HG02610 (cell line): ENCODE measurements around the gene MPDU1.

Experiments used
- ATAC-seq: cut with Tn5 transposase; IDR thresholded peaks from one replicate; pipeline ENCODE4 v1.9.1; 2021; ENCODE audit warnings: mild to moderate bottlenecking, moderate library complexity; ENCODE audit not compliant: unreplicated experiment

The MPDU1 gene

GRCh38 chr17:7560172-7561027 is 23.3 kb upstream of the MPDU1 start:
- ATAC-seq = no peak

DNA sequence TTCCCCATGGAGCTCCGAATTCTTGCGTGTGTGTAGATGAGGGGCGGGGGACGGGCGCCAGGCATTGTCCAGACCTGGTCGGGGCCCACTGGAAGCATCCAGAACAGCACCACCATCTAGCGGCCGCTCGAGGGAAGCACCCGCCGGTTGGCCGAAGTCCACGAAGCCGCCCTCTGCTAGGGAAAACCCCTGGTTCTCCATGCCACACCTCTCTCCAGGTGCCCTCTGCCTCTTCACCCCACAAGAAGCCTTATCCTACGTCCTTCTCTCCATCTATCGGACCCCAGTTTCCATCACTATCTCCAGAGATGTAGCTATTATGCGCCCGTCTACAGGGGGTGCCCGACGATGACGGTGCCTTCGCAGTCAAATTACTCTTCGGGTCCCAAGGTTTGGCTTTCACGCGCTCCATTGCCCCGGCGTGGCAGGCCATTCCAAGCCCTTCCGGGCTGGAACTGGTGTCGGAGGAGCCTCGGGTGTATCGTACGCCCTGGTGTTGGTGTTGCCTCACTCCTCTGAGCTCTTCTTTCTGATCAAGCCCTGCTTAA is 22.6 kb upstream of the MPDU1 start:
- ATAC-seq = peak; percentile 46

DNA sequence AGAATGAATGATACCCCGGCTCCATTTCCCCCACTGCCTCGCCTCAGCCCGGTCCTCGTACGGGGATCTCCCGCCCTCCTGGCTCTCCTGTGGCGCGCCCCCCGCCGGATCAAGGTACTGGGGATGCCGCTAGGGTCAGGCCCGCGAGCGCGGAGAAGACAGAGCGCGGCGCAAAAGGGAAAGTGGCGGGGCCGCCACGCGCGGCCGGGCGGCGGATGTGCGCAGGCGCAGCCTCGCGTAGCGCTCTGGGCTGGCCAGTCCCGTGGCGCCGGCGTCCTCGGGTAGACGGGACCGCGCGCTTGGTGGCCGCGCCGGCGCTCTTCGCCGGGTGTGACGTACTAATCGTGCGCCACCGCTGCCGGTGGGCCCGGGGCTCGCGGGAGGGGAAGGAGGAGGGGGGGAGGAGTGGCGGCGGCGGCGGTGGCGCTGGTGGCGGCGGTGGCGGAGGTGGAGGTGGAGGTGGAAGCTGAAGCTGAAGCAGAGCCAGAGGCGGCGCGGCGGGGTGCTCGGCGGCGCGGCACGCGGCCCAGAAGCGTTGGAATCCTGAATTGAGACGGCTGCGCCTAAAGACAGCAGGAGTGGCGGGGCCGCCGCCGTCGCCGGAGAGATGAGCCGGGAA is 22.0 kb upstream of the MPDU1 start, which contains the start of gene SENP3:
Gene SENP3, plus strand, starts transcription at position 331 of the 619 bp plus-strand sequence. CDS start 1,158 bp downstream, outside the sequence.
- ATAC-seq = peak; percentile 68

GRCh38 chr17:7562208-7562605 is 21.4 kb upstream of the MPDU1 start:
- no peak for ATAC-seq

GRCh38 chr17:7563115-7563869 is 20.4 kb upstream of the MPDU1 start:
- no peak for ATAC-seq

GRCh38 chr17:7569571-7569970 is 14.1 kb upstream of the MPDU1 start:
- no peak for ATAC-seq

- no peak for ATAC-seq
Observed at GRCh38 chr17:7570351-7570750, 13.3 kb upstream of the MPDU1 start.

GRCh38 chr17:7572338-7572587 is 11.4 kb upstream of the MPDU1 start:
- no peak for ATAC-seq

GRCh38 chr17:7572588-7573323 is 10.9 kb upstream of the MPDU1 start:
- peak; percentile 92 for ATAC-seq

DNA sequence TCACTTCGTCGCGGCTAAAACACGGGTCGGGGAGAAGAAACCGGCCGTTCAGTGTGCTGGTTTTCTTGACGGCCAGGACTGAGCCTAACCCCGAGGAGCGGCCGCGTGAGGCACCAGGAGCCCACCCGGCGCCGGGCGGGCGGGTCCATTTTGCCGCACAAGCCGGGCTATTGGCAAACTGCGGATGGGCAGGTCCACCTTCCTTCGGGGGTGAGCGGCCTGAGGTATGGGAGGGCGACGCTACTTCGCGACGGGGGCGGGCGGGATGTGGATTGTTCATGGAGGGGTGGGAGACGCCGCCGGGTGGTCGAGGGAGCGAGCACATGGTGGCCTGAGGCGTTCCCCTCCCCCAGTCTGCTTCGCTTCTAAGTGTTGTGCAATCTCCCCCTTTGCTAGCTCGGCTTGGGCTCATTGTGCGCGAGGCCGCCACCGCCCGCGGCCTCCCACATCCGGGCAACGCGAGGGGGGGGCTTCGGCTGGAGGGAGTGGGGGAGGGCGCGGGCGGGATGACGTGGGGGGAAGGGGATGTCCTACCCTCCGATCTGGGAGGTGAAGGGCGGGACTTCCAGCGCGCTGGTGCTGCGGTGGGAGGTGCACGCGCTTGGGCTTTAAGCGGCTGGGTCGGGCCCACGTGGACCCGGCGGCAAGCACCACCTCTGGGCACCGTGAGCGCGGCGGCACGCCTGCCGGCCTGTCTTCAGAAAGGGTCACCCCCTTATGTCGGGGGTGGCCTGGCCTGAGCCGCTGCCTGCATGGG is 10.2 kb upstream of the MPDU1 start:
- peak; percentile 20 for ATAC-seq

- no peak for ATAC-seq
Observed at GRCh38 chr17:7574176-7574953, 9.3 kb upstream of the MPDU1 start.

- no peak for ATAC-seq
Observed at GRCh38 chr17:7575481-7575883, 8.2 kb upstream of the MPDU1 start.

DNA sequence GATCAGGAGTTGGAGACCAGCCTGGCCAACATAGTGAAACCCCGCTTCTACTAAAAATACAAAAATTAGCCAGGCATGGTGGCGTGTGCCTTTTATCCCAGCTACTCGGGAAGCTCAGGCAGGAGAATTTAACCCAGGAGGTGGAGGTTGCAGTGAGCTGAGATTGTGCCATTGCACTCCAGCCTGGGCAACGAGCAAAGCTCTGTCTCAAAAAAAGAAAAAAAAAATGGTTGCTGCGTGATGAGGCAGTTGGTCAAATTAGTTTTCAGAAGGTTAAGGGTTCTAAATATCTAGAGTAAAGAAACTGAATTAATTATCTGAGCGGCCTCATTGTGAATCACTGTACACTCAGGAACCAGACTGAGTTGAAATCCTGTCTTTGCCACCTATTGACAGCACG is 7.7 kb upstream of the MPDU1 start:
- no peak for ATAC-seq

DNA sequence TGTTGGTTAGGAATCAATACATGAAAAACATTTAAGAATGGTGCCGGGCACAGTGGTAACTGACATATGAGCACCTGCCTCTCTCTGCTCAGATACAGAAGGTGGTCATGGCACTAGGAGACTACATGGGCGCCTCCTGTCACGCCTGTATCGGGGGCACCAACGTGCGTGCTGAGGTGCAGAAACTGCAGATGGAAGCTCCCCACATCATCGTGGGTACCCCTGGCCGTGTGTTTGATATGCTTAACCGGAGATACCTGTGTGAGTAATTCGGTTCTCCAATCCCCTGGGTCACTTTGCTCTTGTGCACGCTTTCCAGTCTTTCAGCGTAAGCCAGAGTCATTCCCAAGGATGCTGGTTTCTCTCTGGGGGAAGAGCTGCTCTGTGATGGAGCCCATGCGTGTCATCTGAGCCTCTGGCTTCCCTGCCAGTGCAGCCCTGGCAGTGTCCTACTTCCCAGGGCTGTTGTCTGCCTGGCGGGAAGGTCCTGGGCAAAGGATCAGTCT is 7.2 kb upstream of the MPDU1 start:
- no peak for ATAC-seq

DNA sequence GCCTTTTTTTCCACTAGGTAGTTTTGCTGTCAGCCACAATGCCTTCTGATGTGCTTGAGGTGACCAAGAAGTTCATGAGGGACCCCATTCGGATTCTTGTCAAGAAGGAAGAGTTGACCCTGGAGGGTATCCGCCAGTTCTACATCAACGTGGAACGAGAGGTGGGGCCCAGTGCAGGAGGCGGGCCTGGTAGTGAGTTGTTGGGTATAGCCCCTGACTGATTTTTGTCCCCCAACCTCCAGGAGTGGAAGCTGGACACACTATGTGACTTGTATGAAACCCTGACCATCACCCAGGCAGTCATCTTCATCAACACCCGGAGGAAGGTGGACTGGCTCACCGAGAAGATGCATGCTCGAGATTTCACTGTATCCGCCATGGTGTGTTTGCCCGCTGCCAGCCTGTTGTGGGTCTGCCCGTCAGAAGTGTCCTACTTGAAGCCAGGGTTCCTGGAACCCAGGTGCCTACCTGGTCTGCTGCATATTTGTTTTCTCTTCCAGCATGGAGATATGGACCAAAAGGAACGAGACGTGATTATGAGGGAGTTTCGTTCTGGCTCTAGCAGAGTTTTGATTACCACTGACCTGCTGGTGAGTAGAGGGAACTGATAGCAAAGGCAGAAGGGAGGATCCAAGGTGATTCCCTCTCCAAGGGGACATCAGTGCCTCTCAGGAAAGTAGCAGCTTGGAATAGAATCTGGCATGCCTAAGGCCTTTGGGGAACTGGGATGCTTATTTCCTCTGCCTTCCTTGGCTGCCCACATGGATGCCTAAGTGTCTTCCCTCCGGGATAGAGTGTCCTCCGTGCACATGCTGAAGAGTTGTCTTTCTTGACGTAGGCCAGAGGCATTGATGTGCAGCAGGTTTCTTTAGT is 6.1 kb upstream of the MPDU1 start:
- ATAC-seq = no peak

DNA sequence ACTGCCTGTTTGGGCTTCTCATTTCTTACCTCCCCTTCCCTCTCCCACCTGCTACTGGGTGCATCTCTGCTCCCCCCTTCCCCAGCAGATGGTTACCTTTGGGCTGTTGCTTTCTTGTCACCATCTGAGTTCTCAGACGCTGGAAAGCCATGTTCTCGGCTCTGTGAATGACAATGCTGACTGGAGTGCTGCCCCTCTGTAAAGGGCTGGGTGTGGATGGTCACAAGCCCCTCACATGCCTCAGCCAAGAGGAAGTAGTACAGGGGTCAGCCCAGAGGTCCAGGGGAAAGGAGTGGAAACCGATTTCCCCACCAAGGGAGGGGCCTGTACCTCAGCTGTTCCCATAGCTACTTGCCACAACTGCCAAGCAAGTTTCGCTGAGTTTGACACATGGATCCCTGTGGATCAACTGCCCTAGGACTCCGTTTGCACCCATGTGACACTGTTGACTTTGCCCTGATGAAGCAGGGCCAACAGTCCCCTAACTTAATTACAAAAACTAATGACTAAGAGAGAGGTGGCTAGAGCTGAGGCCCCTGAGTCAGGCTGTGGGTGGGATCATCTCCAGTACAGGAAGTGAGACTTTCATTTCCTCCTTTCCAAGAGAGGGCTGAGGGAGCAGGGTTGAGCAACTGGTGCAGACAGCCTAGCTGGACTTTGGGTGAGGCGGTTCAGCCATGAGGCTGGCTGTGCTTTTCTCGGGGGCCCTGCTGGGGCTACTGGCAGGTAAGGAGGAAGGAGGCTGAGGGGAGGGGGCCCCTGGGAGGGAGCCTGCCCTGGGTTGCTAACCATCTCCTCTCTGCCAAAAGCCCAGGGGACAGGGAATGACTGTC is 4.4 kb upstream of the MPDU1 start, which contains the start of gene CD68:
Gene CD68, plus strand, starts transcription at position 638 of the 833 bp plus-strand sequence. Its CDS starts 40 bp downstream, at position 678.
- peak; percentile 37 for ATAC-seq
